ENCODE results near the gene WDR59.
A peak's percentile ranks its signal among the peaks of the same experiment; 100 is the strongest.
"Not testable (repeated sequence)": the region's sequence is repeated elsewhere in the genome, so short reads cannot be mapped to it uniquely, and the experiment has no call there.

The WDR59 gene

GRCh38 chr16:75011634-75012307 lies 26.8 kb upstream of the WDR59 start:
- DNase-seq: peak; percentile 68

- no peak for DNase-seq
Observed at GRCh38 chr16:75010427-75010826, 25.5 kb upstream of the WDR59 start.

GRCh38 chr16:75007443-75007842 lies 22.5 kb upstream of the WDR59 start:
- no peak for DNase-seq

GRCh38 chr16:75005697-75006096 lies 20.8 kb upstream of the WDR59 start:
- no peak for DNase-seq

- DNase-seq: no peak
Observed at GRCh38 chr16:75004460-75004859, 19.5 kb upstream of the WDR59 start.

GRCh38 chr16:75003931-75004330 lies 19.0 kb upstream of the WDR59 start:
- no peak for DNase-seq

- no peak for DNase-seq
Observed at GRCh38 chr16:75002474-75002873, 17.6 kb upstream of the WDR59 start.

- DNase-seq: no peak
Observed at GRCh38 chr16:75000481-75001081, 15.7 kb upstream of the WDR59 start.

- DNase-seq: peak; percentile 53
Observed at GRCh38 chr16:74999609-75000480, 14.9 kb upstream of the WDR59 start.

- peak; percentile 26 for DNase-seq
Observed at GRCh38 chr16:74999219-74999608, 14.3 kb upstream of the WDR59 start.

GRCh38 chr16:74998481-74999218 lies 13.7 kb upstream of the WDR59 start, which contains the start of gene ZNRF1:
ZNRF1 (plus strand) TSS chr16:74999024; CDS start chr16:74999672, 648 bp downstream.
- peak; percentile 77 for DNase-seq

GRCh38 chr16:74997042-74997491 lies 12.1 kb upstream of the WDR59 start:
- DNase-seq: no peak

GRCh38 chr16:74995986-74996385 lies 11.1 kb upstream of the WDR59 start:
- no peak for DNase-seq

GRCh38 chr16:74991593-74992403 lies 6.9 kb upstream of the WDR59 start:
- DNase-seq: no peak

- DNase-seq: no peak
Observed at GRCh38 chr16:74991268-74991592, 6.3 kb upstream of the WDR59 start.

- DNase-seq: no peak
Observed at GRCh38 chr16:74990832-74991231, 5.9 kb upstream of the WDR59 start.

- not testable (repeated sequence) for DNase-seq
Observed at GRCh38 chr16:74989864-74990263, 4.9 kb upstream of the WDR59 start.

- no peak for DNase-seq
Observed at GRCh38 chr16:74987027-74987681, 2.2 kb upstream of the WDR59 start.

GRCh38 chr16:74984194-74984528 lies 762 bp downstream of the WDR59 start:
- no peak for DNase-seq

- no peak for DNase-seq
Observed at GRCh38 chr16:74982256-74982655, 2.7 kb downstream of the WDR59 start.

GRCh38 chr16:74975591-74975990 lies 9.3 kb downstream of the WDR59 start:
- DNase-seq: no peak

GRCh38 chr16:74973304-74973703 lies 11.6 kb downstream of the WDR59 start:
- no peak for DNase-seq
